Neural cell (in vitro differentiated cells): ENCODE data around the gene CPM. TPM values are rescaled to one million over a fixed set of nuclear protein-coding genes. Genes with fewer than 3 reads are reported as not detected.

ENCODE experiments used
- H2AFZ ChIP-seq: fragments of 200-600, 300-800 bp; sonication (generic), shearing (Covaris generic); 2 replicates; pipeline ENCODE4 v1.6.0; 2014; ENCODE audit warnings: low read depth, mild to moderate bottlenecking, antibody characterized with exemption, low read length, moderate library complexity
- H3F3A ChIP-seq: fragments of 200-600 bp; shearing (Covaris generic); 2 replicates; pipeline ENCODE4 v1.6.1; 2016; ENCODE audit warnings: mild to moderate bottlenecking, moderate library complexity, mixed read lengths, antibody characterized with exemption, low read length; ENCODE audit not compliant: insufficient read depth, poor library complexity, severe bottlenecking
- H3K27ac ChIP-seq: fragments of 200-600, 300-800 bp; sonication (generic), shearing (Covaris generic); 2 replicates; pipeline ENCODE4 v1.5.1; 2014; ENCODE audit warnings: mild to moderate bottlenecking, low read length, moderate library complexity
- H3K27me3 ChIP-seq: fragments of 300-800, 200-600 bp; sonication (generic), shearing (Covaris generic); 2 replicates; pipeline ENCODE4 v1.6.0; 2014; ENCODE audit warnings: mild to moderate bottlenecking, low read depth, low read length, moderate library complexity; ENCODE audit not compliant: insufficient read depth
- H3K36me3 ChIP-seq: fragments of 300-800, 200-600 bp; sonication (generic), shearing (Covaris generic); 2 replicates; pipeline ENCODE4 v1.5.1; 2014; ENCODE audit warnings: mild to moderate bottlenecking, antibody characterized with exemption, low read length, moderate library complexity; ENCODE audit not compliant: insufficient read depth
- H3K4me2 ChIP-seq: fragments of 300-800, 200-600 bp; sonication (generic), shearing (Covaris generic); 2 replicates; pipeline ENCODE4 v1.6.0; 2014; ENCODE audit warnings: mild to moderate bottlenecking, low read length
- H3K4me3 ChIP-seq: fragments of 300-800, 200-600 bp; sonication (generic), shearing (Covaris generic); 2 replicates; pipeline ENCODE4 v1.5.1; 2014; ENCODE audit warnings: mild to moderate bottlenecking, low read length, moderate library complexity
- H3K79me2 ChIP-seq: fragments of 200-600 bp; shearing (Covaris generic); replicated peaks from 2 replicates; pipeline ENCODE4 v1.6.0; 2014; ENCODE audit warnings: mild to moderate bottlenecking, low read length, moderate library complexity; ENCODE audit not compliant: insufficient read depth
- H3K9ac ChIP-seq: fragments of 300-800, 200-600 bp; sonication (generic), shearing (Covaris generic); 2 replicates; pipeline ENCODE4 v1.6.1; 2016; ENCODE audit warnings: mild to moderate bottlenecking, low read length, mixed read lengths
- H3K9me2 ChIP-seq: fragments of 200-600 bp; shearing (Covaris generic); 2 replicates; pipeline ENCODE4 v1.6.1; 2016; ENCODE audit warnings: mild to moderate bottlenecking, low read length, mixed read lengths; ENCODE audit not compliant: insufficient read depth
- H3K9me3 ChIP-seq: fragments of 200-600, 300-800 bp; sonication (generic), shearing (Covaris generic); 2 replicates; pipeline ENCODE4 v1.6.1; 2016; ENCODE audit warnings: mild to moderate bottlenecking, mixed run types, low read length, moderate library complexity, mixed read lengths
- H4K20me1 ChIP-seq: fragments of 200-600 bp; shearing (Covaris generic); 2 replicates; pipeline ENCODE4 v1.6.1; 2016; ENCODE audit warnings: mild to moderate bottlenecking, mixed run types; ENCODE audit not compliant: insufficient read depth
- CTCF ChIP-seq: fragments of 450-650 bp; IDR thresholded peaks from 2 replicates; pipeline ENCODE4 v1.5.1; 2014; ENCODE audit warnings: antibody characterized with exemption, mild to moderate bottlenecking, moderate library complexity; ENCODE audit not compliant: poor library complexity, severe bottlenecking
- EP300 ChIP-seq: fragments of 450-650 bp; conservative IDR thresholded peaks from 2 replicates; pipeline ENCODE4 v1.6.1; 2014; ENCODE audit warnings: antibody characterized with exemption, mild to moderate bottlenecking, moderate library complexity; ENCODE audit not compliant: poor library complexity, severe bottlenecking
- EZH2 ChIP-seq: fragments of 200-600, 300-800 bp; shearing (Covaris generic), sonication (generic); IDR thresholded peaks from 2 replicates; pipeline ENCODE4 v1.6.1; 2014; ENCODE audit warnings: antibody characterized with exemption, low read length, borderline replicate concordance, mild to moderate bottlenecking; ENCODE audit not compliant: insufficient read depth, poor library complexity, severe bottlenecking
- MXI1 ChIP-seq: fragments of 450-650 bp; conservative IDR thresholded peaks from 2 replicates; pipeline ENCODE4 v1.6.1; 2014; ENCODE audit warnings: antibody characterized with exemption, mild to moderate bottlenecking; ENCODE audit not compliant: poor library complexity, severe bottlenecking
- POLR2AphosphoS5 ChIP-seq: IDR thresholded peaks from 2 replicates; pipeline ENCODE4 v1.6.1; 2012
- RAD21 ChIP-seq: fragments of 450-650 bp; conservative IDR thresholded peaks from 2 replicates; pipeline ENCODE4 v1.6.1; 2014; ENCODE audit warnings: antibody characterized with exemption, mild to moderate bottlenecking, moderate library complexity
- REST ChIP-seq: IDR thresholded peaks from 2 replicates; pipeline ENCODE4 v1.6.1; 2012; ENCODE audit warnings: borderline replicate concordance
- SMC3 ChIP-seq: fragments of 450-650 bp; conservative IDR thresholded peaks from 2 replicates; pipeline ENCODE4 v1.6.1; 2014; ENCODE audit warnings: antibody characterized with exemption, mild to moderate bottlenecking, moderate library complexity; ENCODE audit not compliant: poor library complexity
- TAF1 ChIP-seq: IDR thresholded peaks from 2 replicates; pipeline ENCODE4 v1.6.1; 2012; ENCODE audit warnings: low read depth
- polyA plus RNA-seq: library from polyadenylated mRNA; depleted of rRNA; stranded (reverse); fragments of >200 nt; gene quantifications from 2 replicates; pipeline ENCODE4 v1.2.3, GENCODE V29; 2014

Gene CPM
- polyA plus RNA-seq, 1 donor from 2014 or later, result not detected

GRCh38 chr12:68827895-68828671 is 104.9 kb downstream of the CPM start:
- Histone ChIP-seq H2AFZ (no peak overlapping the region), H3K9me2 (no peaks in the 10 kb centered on the region), H3K27ac (no peak overlapping the region), H3K9ac (no peak overlapping the region), H4K20me1 (no peaks in the 10 kb centered on the region), H3K36me3 (peaks cover 7% of the 10 kb centered on the region), H3K9me3 (no peaks in the 10 kb centered on the region), H3K27me3 (no peaks in the 10 kb centered on the region), H3K4me2 (no peak overlapping the region), H3K79me2 (no peaks in the 10 kb centered on the region), H3K4me3 (no peak overlapping the region), H3F3A (no peaks in the 10 kb centered on the region)
- TF ChIP-seq REST (no peak), RAD21 (no peak), MXI1 (no peak), EP300 (no peak), POLR2AphosphoS5 (no peak), TAF1 (no peak), SMC3 (no peak), CTCF (no peak), EZH2 (no peak)

- Histone ChIP-seq H3K27ac (no peak overlapping the region), H3K36me3 (peaks cover 7% of the 10 kb centered on the region), H3K4me2 (no peak overlapping the region), H4K20me1 (no peaks in the 10 kb centered on the region), H3K9me2 (no peaks in the 10 kb centered on the region), H3K27me3 (no peaks in the 10 kb centered on the region), H3K79me2 (no peaks in the 10 kb centered on the region), H3F3A (no peaks in the 10 kb centered on the region), H2AFZ (no peak overlapping the region), H3K4me3 (no peak overlapping the region), H3K9me3 (no peaks in the 10 kb centered on the region), H3K9ac (no peak overlapping the region)
- TF ChIP-seq MXI1 (no peak), EP300 (no peak), POLR2AphosphoS5 (no peak), SMC3 (no peak), REST (no peak), TAF1 (no peak), EZH2 (no peak)
These were observed 107.3 kb downstream of the CPM start for GRCh38 chr12:68825569-68826217.
